ENCODE results near the gene PARP6.

- TF ChIP-seq, protein P1, sequence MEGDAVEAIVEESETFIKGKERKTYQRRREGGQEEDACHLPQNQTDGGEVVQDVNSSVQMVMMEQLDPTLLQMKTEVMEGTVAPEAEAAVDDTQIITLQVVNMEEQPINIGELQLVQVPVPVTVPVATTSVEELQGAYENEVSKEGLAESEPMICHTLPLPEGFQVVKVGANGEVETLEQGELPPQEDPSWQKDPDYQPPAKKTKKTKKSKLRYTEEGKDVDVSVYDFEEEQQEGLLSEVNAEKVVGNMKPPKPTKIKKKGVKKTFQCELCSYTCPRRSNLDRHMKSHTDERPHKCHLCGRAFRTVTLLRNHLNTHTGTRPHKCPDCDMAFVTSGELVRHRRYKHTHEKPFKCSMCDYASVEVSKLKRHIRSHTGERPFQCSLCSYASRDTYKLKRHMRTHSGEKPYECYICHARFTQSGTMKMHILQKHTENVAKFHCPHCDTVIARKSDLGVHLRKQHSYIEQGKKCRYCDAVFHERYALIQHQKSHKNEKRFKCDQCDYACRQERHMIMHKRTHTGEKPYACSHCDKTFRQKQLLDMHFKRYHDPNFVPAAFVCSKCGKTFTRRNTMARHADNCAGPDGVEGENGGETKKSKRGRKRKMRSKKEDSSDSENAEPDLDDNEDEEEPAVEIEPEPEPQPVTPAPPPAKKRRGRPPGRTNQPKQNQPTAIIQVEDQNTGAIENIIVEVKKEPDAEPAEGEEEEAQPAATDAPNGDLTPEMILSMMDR (IDR thresholded peaks at IDR 0.05), result peak; percentile 20 to 67 (median 47)
- no peak for TF ChIP-seq POLR2A (IDR thresholded peaks at IDR 0.05)
Measured at GRCh38 chr15:72285927-72286516, 13.7 kb upstream of the PARP6 start.

Data from prostate gland (tissue), 2 donors.